ENCODE results near the gene ADCY1. TPM values are rescaled to one million over a fixed set of nuclear protein-coding genes. Genes with fewer than 3 reads are reported as not detected.

ADCY1 gene
- total RNA-seq, 1 experiment from 2014 or later, result 2.3 TPM

- no peak for DNase-seq (ENCODE audit: low spot score)
Observed at GRCh38 chr7:45624392-45624760, 50.2 kb downstream of the ADCY1 start.

DNA sequence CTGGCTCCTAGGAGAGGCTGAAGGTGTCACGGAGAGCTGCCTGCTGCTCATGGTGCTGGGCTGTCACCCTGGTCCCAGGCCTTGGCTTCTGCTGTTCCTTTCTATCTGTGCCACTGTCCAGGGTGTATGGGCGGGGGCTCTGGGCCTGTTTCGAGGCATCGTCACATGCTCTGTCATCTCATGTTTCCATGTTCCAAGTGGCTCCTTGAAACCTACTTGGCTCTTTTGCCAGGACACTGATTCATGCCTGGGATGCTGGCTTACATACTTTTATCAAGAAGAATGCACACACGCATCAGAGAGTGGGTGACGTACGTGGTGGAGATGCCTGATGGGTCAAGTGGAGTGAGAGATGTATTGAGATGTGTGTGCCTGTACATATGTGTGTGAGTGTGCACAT, 50.9 kb downstream of the ADCY1 start:
- DNase-seq (ENCODE audit: low spot score), result no peak

DNA sequence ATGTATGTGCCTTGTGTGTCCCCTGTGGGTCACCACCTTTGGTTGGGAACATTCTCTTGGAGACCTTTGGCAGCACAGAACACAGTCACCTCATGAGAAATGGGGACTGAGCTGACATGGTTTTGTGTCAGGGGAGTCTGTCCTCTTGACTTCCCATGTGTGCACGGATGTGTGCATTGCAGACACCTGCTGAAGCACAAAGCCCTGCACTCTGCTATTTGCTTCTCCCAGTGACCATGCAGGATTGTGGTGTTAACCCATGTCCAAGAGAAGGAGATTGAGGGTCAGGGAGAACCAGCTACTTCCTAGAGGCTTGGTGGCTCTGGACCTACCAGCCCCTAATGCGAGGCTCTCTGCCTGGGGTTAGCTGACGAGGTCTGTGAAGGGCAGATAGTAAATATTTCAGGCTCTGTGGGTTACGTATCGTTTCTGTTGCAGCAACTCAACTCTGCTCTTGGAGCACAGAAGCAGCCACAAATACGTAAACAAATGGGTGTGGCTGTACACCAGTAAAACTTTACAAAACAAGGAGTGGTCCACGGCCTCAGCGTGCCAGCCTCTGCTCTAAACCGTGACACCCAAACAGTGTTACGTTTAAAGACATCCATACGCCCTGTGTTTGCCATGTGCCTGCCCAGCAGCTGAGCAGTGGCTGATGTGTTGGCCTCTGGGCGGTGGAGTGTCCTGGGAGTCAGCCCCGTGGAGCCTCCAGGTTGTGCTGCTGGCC, 51.7 kb downstream of the ADCY1 start:
- peak; percentile 93 for DNase-seq (ENCODE audit: low spot score)

DNA sequence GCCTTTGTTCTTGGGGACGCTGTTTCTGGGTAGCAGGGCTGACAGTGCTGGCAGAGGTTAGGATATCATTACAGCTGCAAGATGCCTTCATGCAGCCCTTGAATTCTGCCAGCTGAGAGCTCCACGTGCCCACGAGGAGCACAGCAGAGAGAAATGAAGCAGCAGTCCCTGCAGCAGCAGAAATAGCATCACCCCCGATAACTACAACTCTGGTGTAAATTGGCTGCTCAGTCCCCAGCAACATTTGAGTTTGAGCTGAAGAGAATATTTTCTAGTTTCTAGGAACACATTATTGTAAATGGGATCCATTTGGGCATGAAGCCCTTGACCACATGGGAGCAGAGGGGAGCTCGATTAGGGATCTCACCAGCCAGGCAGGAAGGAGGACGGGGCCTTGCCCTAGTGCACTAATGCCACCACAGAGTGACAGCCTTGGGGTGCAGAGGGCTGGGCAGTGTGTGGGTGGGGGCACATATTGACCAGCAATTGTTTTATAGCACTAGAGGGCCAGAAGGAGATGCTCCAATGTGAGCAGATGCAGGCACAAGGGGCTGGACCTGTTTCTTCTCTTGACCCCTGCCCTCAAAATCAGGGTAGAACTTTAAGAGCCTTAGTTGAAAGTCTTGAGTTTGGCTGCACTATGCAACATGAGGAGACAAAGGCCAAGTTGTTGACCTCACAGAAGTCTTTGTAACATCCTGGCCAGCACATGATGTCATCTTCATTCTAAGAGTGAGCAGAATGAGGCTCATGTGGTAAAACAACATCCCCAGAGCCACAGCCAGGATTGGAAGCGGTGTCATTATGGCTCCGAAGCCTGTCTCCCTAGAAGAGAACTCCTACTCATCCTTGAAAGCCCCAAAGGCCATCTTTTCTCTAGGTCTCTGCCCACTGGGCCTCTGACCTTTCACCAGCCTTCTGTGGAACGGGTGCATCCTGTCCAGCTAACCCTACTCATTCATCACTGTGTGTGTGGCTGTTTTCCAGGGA, 52.6 kb downstream of the ADCY1 start:
- DNase-seq (ENCODE audit: low spot score), result no peak

DNA sequence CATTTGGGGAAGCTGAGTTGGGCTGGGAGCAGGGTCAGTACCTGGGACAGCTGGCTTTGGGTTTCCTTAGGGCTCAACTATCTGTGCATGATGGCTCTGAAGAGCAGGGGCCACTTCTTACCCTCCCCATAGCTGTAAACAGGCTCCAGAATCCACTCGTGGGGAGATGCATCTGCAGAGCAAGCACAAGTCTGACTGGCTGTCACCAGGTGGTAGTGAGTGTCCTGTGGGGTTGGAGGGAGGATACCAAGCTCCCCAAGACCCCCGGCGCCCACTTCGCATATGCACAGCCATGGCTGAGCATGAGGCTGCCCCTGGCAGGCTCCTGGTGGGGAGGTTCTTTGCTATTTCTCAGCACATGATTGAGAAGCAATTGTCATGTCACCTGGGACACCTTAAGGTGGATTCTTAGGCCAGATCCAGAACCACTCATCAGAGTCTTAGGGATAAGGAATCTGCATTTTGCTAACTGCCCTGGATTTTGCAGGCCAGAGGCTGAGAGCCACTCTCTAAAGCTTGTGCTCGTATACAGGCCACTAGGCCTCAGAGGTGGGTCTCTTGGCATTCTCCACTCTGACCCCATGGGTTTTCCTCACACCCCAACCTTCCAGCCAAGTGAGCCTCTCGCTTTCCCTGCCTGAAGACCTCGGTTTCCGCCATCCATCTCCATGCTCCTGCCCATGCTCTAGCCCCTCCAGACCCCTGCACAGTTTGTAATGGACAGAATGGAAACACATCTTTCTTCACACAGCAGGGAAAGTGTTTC, 53.7 kb downstream of the ADCY1 start:
- peak; percentile 3 for DNase-seq (ENCODE audit: low spot score)

GRCh38 chr7:45631569-45631968, 57.4 kb downstream of the ADCY1 start:
- no peak for DNase-seq (ENCODE audit: low spot score)

DNA sequence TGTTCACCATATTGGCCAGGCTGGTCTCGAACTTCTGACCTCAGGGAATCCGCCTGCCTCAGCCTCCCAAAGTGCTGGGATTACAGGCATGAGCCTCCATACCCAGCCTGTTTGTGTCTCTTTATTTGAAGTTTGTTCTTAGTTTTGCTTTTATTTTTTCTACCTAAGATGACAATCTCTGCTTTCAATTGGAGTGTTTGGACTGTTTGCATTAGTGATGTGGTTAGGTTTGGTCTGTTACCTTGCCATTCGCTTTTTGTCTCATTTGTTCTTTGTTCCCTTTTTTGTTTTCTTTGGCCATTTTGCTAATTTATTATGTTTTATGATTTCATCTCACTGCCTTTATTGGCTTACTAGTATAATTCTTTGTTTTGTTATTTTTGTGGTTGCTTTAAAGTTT, 62.6 kb downstream of the ADCY1 start:
- no peak for DNase-seq (ENCODE audit: low spot score)

GRCh38 chr7:45638916-45639315, 64.7 kb downstream of the ADCY1 start:
- no peak for DNase-seq (ENCODE audit: low spot score)

DNA sequence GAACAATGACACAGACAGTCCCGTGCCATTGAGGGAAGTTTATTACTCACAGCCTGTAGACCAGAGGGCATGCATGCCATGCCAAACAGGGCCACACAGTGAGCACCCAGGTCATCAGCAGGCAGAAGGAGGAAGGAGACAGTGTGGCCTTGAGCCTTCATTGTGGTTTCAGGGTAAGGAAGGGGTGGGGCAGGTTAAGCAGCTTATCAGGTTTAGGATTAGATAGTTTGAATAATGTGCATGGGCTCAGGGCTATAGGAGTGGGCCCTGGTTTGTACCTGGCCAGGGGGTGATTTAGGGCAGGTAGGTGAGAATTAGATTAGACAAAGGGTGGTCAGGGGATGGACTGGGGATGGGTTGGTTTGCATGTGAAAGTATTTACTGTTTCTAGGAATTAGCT, 67.9 kb downstream of the ADCY1 start:
- no peak for DNase-seq (ENCODE audit: low spot score)

GRCh38 chr7:45643630-45644029, 69.5 kb downstream of the ADCY1 start:
- DNase-seq (ENCODE audit: low spot score), result no peak

DNA sequence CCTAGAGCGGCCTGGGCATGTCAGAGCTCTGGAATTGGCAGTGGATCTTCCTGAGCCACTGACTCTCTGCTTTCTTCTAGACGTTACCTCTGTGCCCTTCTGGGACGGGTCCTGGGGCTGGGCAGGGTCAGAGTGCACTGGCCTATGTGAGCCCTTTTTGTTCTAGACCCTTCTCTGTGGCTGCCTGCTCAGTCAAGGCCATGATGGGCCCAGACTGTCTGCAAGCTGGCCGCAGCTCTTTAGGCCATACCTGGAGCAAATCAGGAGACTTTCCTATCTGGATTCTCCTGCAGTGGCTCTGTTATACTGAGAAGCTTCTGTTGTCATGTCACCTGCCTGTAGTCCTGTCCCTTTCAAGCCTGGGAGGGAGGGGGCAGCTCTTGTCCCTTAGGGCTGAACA, 70.1 kb downstream of the ADCY1 start:
- no peak for DNase-seq (ENCODE audit: low spot score)

DNA sequence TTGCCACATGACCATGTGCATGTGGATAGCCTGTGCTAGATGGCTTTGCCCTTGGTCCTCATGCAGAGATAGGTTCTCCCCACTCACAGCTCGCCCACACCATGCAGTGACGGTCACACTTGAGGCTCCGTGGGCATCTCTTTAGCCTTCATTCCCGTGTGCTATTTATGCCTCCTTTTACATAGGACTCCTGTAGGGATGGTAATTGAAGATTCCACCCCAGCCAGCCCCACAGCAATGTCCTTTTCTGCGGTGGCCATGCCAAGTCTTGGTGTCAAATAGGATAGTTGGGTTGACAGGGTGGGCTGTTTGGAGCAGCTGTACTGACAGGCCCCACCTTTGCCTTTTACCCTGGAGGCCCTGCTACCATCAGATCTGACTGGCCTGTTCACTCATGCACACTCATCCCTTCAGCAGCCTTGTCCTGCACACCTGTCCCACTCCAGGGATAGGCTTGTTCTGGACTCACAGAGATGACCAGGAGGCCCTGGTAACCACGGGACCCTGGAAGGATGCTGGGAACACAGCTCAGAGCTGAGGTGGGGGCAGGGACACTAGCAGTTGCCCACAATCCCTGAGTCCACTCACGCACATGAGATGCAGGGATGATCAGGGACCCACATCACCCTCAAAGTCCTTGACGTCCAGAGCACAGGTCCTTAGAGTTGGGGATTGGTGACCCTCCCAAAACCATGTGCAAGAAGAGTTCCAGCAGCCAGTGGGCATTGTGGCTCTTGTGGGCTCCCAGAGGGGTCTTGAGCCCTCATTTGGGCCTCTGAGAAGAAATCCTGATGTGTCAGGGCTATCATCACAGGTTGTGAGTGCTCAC, 71.2 kb downstream of the ADCY1 start:
- DNase-seq (ENCODE audit: low spot score), result no peak

- no peak for DNase-seq (ENCODE audit: low spot score)
Observed at GRCh38 chr7:45646207-45646821, 72.1 kb downstream of the ADCY1 start.

DNA sequence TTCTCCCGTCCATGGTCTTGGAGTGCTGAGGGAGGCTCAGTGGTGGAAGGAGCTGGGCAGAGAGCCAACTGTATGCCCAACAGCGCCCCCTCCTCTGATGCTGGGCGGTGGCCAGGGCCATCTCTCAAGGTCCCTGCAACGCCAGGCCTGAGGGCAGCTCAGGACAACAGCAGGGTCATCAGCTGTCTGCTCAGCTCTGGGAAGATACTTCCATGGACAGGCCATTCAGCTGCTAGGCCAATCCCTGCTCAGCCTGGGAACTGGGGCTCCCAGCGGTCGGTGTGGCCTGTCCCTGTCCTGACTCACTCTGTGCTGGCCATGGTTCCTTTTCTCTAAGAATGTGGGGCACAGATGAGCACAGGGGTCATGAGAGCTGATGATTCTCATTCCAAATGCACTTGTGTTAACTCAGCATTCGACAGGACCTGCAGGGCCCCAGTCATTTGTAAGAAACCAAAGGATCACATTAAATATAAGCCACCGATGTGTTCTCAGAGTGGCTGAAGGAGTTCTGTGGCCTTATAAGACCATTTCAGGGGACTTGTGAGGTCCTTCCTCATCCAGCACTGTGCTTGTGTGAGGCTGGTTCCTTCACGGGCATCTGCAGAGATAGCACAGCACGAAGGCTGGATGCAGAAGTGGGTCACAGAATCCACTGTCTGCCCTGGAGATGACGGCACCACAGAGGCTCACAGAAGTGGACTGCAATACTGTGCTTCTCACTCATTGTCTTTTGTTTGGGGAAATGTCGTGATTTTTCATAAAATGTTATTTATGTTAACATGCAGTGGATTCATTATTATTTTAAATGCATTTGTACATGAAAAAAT, 73.0 kb downstream of the ADCY1 start:
- no peak for DNase-seq (ENCODE audit: low spot score)

DNA sequence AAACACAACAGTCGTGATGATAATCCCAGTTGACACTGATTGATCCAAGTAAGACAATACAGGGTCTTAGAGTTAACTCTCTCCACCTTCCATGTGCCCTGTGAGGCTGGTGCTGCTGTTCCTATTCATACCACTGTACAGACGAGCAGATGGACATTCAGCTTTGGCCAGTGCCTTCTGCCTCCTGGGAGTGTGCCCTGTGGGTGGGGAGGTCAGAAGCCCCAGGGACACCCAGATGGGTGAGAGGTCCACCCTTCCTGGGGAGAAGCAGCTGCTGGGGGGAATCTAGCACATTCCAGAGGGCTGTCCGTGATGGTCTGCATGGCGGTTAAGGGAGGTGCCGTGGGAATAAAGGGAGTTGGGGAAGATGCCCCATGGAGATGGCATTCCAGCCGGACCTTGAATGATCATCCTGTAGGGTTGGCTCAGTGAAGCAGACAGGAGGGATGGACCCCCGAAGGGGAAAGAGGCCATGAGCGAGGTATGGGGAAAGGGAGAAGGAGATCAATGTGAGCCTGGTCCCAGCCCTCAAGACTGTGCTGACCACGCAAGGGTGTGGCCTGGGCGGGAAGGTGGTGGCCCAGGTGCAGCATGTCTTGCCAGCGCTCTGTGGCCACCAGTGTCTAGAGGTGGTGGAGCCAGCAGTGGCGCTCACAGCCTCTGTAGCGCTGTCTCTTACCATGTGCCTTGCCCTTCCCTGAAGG, 74.0 kb downstream of the ADCY1 start:
- DNase-seq (ENCODE audit: low spot score), result no peak

- DNase-seq (ENCODE audit: low spot score), result no peak
Observed at GRCh38 chr7:45648671-45648995, 74.5 kb downstream of the ADCY1 start.

DNA sequence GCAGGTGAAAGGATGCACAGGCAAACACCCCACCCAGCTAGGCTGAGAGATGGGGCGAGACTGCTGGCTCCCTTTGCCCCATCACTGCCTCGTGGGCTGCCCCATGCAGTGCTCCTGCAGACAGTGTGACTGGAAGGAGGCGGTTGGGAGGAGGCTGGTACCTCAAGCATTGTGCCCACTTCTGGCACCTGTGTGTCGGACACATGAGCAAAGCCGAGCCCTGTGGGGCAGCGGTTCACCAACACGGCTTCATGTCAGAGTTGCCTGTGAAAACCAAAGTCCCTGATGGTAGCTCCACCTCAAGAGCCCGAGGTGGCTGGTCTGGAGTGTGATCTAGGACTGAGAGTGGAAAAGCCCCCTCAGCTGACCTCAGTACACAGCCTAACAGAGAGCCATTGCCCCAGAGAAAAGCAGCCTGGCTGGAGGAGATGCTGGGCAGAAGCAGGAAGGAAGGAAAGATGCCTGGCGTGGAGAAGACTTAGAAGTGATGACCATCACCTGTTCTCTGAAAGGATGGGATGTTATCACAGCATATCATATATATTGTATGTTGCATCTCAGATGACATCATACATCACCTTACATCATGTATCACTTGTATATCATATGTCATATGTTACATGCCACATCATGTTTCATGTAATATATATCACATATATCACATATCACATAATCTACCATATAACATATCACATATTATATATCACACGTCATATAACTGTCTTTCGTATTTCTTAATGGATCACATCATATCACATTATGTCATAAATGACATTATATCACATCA, 75.6 kb downstream of the ADCY1 start:
- no peak for DNase-seq (ENCODE audit: low spot score)
